Chondrocyte (in vitro differentiated cells): ENCODE measurements around the gene PCNX3. TPM values are rescaled to one million over a fixed set of nuclear protein-coding genes. Genes with fewer than 3 reads are reported as not detected.

ENCODE experiments used
- DNase-seq: peaks from one replicate; pipeline ENCODE4 v3.0.0; 2021; ENCODE audit warnings: mixed read lengths, low spot score
- H3K27ac Mint-ChIP-seq: one replicate; pipeline ENCODE4 v1.8.0; 2021; ENCODE audit warnings: mild to moderate bottlenecking, moderate library complexity, mixed read lengths; ENCODE audit not compliant: unreplicated experiment
- H3K27me3 Mint-ChIP-seq: 2 replicates; pipeline ENCODE4 v1.8.0; 2021; ENCODE audit warnings: low read depth, mixed read lengths
- H3K36me3 Mint-ChIP-seq: 2 replicates; pipeline ENCODE4 v1.8.0; 2021; ENCODE audit warnings: low read depth, mixed read lengths
- H3K4me1 Mint-ChIP-seq: 2 replicates; pipeline ENCODE4 v1.8.0; 2021; ENCODE audit warnings: low read depth, mild to moderate bottlenecking, mixed read lengths
- H3K4me3 Mint-ChIP-seq: one replicate; pipeline ENCODE4 v1.8.0; 2021; ENCODE audit warnings: mild to moderate bottlenecking, moderate library complexity, mixed read lengths; ENCODE audit not compliant: unreplicated experiment
- H3K9me3 Mint-ChIP-seq: 2 replicates; pipeline ENCODE4 v1.8.0; 2021; ENCODE audit warnings: low read depth, mixed read lengths
- total RNA-seq: library from RNA; stranded (reverse); gene quantifications from 3 replicates; pipeline ENCODE4 v1.2.1, GENCODE V29; 2021
- TF ChIP-seq, protein P1 (sequence below): fragments of 200-600 bp; sonication (generic); IDR thresholded peaks from 2 replicates; pipeline ENCODE4 v1.5.0; 2021; ENCODE audit warnings: antibody characterized with exemption, mild to moderate bottlenecking, moderate library complexity

Gene PCNX3
- total RNA-seq, 1 donor from 2014 or later = 36.3 TPM

- H3K4me3 Mint-ChIP-seq = no peak overlapping the region
- no peaks in the 10 kb centered on the region for H3K27me3 Mint-ChIP-seq
- H3K4me1 Mint-ChIP-seq = peaks cover 20% of the 10 kb centered on the region
- no peak overlapping the region for H3K27ac Mint-ChIP-seq
- H3K9me3 Mint-ChIP-seq = no peaks in the 10 kb centered on the region
- peaks cover 17% of the 10 kb centered on the region for H3K36me3 Mint-ChIP-seq
- DNase-seq = no peak
- TF ChIP-seq, protein P1, sequence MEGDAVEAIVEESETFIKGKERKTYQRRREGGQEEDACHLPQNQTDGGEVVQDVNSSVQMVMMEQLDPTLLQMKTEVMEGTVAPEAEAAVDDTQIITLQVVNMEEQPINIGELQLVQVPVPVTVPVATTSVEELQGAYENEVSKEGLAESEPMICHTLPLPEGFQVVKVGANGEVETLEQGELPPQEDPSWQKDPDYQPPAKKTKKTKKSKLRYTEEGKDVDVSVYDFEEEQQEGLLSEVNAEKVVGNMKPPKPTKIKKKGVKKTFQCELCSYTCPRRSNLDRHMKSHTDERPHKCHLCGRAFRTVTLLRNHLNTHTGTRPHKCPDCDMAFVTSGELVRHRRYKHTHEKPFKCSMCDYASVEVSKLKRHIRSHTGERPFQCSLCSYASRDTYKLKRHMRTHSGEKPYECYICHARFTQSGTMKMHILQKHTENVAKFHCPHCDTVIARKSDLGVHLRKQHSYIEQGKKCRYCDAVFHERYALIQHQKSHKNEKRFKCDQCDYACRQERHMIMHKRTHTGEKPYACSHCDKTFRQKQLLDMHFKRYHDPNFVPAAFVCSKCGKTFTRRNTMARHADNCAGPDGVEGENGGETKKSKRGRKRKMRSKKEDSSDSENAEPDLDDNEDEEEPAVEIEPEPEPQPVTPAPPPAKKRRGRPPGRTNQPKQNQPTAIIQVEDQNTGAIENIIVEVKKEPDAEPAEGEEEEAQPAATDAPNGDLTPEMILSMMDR = no peak
These were observed 18.9 kb downstream of the PCNX3 start for GRCh38 chr11:65634440-65634839.

DNA sequence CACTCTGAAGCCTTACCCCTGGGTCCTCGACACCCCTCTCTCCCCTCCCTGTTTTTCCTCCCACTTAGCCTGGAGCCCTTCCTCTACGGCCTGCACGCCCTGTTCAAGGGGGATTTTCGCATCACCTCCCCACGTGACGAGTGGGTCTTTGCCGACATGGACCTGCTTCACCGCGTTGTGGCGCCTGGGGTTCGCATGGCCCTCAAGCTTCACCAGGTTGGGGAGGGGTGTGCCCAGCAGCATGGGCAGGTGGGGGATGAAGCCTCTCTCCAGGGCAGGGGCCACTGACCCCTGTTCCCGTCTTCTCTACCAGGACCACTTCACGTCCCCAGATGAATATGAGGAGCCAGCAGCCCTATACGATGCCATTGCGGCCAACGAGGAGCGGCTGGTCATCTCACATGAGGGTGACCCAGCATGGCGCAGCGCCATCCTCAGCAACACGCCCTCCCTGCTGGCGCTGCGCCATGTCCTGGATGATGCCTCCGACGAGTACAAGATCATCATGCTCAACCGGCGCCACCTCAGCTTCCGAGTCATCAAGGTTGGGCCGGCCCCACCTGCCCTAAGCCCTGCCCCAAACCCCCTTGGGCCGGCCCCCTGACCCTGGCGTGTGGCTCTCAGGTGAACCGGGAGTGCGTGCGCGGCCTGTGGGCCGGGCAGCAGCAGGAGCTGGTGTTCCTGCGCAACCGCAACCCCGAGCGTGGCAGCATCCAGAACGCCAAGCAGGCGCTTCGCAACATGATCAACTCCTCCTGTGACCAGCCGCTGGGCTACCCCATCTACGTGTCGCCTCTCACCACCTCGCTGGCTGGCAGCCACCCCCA lies 19.5 kb downstream of the PCNX3 start:
- peaks cover 20% of the 10 kb centered on the region for H3K4me1 Mint-ChIP-seq
- H3K4me3 Mint-ChIP-seq = no peak overlapping the region
- peaks cover 17% of the 10 kb centered on the region for H3K36me3 Mint-ChIP-seq
- no peak for DNase-seq
- H3K9me3 Mint-ChIP-seq = no peaks in the 10 kb centered on the region
- H3K27ac Mint-ChIP-seq = peak overlapping the region; percentile 57
- H3K27me3 Mint-ChIP-seq = no peaks in the 10 kb centered on the region
- TF ChIP-seq, protein P1 = no peak

DNA sequence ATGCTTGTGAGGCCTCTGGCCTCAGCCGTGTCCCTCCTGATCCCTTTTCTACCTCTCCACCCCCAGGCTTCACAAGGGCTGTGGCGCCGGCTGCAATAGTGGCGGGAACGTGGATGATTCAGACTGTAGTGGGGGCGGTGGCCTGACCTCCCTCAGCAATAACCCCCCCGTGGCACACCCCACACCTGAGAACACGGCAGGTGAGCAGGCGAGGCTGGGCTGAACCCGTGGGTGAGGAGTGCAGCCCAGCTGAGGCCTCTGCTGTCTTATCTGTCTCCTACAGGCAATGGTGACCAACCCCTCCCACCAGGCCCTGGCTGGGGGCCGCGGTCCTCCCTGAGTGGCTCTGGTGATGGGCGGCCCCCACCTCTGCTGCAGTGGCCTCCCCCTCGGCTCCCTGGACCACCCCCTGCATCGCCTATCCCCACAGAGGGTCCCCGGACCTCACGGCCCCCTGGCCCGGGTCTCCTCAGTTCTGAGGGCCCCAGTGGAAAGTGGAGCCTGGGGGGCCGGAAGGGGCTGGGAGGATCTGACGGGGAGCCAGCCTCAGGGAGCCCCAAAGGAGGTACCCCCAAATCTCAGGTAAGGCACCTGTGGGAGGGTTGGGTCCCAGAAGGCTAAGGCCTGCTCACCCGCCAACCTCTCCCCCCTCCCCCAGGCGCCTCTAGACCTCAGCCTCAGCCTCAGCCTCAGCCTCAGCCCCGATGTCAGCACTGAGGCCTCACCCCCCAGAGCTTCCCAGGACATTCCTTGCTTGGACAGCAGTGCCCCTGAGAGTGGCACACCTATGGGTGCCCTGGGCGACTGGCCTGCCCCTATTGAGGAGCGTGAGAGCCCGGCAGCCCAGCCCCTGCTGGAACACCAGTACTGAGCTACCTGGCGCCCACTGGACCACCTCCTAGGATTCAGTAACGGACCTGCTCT lies 20.8 kb downstream of the PCNX3 start:
- TF ChIP-seq, protein P1 = no peak
- Mint-ChIP-seq H3K36me3 (peaks cover 15% of the 10 kb centered on the region), H3K4me3 (no peak overlapping the region), H3K27ac (peak overlapping the region; percentile 36), H3K27me3 (no peaks in the 10 kb centered on the region), H3K9me3 (no peaks in the 10 kb centered on the region), H3K4me1 (peaks cover 20% of the 10 kb centered on the region)
- DNase-seq = no peak

DNA sequence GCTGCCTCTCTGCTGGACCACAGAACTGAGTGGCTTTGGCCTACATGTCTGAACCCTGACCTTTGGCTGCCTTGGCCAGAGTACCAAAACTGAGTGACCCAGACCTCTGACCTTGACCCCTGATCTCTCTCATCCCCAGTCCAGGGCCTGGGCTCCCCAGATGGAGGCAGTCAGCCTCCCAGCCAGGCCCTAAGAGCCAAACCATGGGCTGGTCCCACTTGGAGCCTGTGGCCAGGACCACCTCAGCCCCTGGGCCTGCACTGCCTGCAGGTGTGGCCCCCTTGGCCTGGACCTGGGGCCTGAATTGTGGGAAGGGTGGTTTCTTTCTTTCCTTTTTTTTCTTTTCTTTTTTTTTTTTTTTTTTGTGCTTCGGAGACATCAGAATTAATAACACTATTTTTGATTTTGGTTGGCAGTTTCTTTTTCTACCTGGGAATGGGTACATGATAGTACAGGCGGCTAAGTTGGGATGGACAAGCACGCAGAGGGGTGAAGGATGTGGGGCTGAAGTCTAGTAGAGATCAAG lies 21.5 kb downstream of the PCNX3 start:
- TF ChIP-seq, protein P1 = no peak
- H3K27me3 Mint-ChIP-seq = no peaks in the 10 kb centered on the region
- no peaks in the 10 kb centered on the region for H3K9me3 Mint-ChIP-seq
- H3K27ac Mint-ChIP-seq = peak overlapping the region; percentile 68
- H3K4me1 Mint-ChIP-seq = peaks cover 20% of the 10 kb centered on the region
- no peak overlapping the region for H3K4me3 Mint-ChIP-seq
- no peak for DNase-seq
- peaks cover 14% of the 10 kb centered on the region for H3K36me3 Mint-ChIP-seq
